Fibroblast of skin of abdomen (primary cell): ENCODE measurements around the gene MKRN2OS.

Experiments
- DNase-seq: peaks from one replicate; pipeline ENCODE4 v3.0.0-alpha.2; 2013

MKRN2OS gene

DNA sequence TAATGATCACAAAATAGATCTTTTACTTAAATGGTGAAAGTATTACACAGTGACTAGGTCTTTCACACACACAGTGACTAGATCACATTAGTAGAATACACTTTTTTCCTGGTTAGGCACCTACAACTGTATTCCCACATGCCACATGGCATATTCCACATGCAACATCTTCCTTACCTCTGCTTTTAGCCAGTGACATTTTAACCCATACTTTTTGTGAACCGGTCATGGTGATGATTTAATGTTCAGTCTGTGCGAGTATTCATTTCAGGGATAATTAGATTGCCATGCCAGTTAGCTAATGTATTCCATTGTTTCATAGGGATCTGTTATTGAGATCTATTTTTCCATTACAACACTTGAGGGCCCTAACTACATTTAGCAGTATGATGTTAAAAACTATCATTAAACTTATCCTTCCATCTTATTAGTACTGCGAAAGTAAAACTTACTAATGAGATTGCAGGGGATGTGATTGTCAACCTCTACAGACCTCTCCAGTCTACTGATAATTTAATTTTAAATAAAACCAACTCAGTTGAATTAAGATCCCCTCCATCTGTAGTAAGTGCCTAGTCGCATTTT lies 32.7 kb downstream of the MKRN2OS start:
- DNase-seq: no peak

DNA sequence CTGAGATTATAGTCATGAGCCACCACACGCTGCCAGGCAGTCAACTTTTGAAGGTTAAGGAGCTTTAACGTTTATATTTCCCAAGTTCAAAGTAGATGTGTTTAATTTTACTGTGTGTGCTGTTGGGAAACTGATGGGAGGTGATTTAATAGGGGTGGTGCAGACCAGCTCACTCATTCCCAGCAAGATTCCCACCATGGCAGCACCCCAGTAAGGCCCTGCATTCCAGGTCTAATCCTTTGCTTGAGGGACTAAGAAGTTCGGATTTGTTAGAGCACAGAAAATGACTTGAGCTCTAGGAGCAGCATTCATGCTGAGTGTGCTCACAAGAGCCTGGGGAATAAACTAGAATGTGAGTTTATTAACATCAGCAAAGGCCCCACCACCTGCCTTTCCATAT lies 35.8 kb downstream of the MKRN2OS start:
- no peak for DNase-seq

DNA sequence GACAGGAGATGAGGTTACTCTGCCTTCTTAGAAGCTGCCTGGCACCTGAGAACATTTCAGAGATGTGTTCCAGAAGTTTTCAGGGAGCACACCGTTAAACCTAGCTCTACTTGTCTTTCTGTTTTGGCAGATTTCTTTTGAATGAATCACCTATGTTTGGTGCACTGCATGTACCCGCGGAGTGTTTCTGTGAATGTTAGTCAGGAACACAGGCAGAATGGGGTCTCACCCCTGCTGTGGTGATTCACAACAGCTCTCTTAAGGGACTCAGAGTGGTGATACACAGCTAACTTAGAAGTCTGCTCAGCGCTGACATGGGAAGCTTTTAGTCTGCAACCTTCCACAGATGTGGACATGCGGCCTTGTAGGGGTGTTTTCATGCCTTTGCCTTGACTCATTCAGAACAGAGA lies 37.0 kb downstream of the MKRN2OS start:
- peak; percentile 99 for DNase-seq

DNA sequence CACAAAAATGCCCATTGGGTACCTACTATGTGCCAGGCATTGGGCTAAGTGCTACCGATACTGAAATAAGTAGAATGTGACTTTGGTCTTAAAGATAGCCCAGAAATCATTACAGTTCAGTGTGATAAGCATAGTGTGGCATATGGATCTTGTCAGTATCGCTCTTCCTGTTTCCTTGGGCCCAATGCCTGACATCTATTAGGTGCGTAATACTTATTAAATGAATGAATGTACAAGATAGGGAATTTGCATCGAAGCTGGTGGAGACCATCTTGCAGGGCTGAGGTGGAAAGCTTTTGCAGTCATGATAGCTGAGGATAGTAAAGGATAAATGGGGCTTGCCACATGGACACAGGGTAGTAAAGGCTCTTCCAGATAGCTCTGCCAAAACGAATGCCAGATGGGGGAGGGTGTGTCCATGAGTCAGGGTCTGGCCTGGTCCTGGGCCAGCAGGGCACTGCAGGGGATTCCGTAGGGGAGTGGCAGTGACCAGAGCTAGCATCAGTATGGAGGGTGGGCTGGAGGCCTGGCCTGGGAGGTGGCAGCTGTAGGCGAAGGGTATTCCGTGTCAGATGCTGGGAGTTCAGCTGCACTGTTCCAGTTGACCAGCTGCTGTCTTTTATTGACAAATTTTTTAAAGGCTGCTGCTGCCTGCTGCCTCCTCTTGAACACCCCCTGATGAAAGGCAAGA lies 37.6 kb downstream of the MKRN2OS start:
- DNase-seq: peak; percentile 63

DNA sequence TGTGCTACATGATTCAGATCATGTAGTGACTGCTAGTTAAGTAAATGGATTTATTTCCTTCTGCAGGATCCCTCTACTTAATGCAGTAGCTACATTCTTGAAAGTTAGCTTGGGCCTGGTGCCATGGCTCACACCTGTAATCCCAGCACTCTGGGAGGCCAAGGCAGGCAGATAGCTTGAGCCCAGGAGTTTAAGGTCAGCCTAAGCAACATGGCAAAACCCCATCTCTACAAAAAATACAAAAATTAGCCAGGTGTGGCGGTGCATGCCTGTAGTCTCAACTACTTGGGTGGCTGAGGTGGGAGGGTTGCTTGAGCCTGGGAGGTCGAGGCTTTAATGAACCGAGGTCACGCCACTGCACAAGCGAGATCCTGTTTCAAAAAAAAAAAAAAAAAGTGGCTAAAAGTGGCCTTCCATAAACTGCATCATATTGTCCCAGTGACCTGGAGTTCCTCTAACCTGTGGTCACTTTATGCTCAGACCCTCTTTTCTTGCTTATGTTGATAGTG lies 39.0 kb downstream of the MKRN2OS start:
- DNase-seq: no peak

DNA sequence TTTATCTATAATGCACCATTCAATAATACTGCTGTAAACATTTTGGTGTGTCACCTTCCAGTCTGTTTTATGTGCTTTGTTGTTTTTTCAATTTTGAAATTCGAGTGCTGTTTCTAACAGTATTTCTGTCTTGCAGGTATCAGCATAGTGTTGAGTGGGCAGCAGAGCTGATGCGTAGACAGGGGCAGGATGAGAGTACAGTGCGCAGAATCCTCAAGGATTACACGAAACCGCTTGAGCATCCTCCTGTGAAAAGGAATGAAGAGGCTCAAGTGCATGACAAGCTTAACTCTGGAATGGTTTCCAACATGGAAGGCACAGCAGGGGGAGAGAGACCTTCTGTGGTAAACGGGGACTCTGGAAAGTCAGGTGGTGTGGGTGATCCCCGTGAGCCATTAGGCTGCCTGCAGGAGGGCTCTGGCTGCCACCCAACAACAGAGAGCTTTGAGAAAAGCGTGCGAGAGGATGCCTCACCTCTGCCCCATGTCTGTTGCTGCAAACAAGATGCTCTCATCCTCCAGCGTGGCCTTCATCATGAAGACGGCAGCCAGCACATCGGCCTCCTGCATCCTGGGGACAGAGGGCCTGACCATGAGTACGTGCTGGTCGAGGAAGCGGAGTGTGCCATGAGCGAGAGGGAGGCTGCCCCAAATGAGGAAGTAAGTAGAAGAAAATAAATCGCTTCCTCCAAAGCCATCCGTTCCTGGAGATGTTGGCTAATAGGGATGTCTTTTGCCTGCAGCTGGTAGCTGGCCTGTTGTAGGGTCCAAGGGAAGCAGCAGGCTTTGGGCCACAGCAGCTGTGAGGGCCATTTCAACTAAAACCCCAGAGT lies 42.0 kb downstream of the MKRN2OS start:
- DNase-seq: no peak

DNA sequence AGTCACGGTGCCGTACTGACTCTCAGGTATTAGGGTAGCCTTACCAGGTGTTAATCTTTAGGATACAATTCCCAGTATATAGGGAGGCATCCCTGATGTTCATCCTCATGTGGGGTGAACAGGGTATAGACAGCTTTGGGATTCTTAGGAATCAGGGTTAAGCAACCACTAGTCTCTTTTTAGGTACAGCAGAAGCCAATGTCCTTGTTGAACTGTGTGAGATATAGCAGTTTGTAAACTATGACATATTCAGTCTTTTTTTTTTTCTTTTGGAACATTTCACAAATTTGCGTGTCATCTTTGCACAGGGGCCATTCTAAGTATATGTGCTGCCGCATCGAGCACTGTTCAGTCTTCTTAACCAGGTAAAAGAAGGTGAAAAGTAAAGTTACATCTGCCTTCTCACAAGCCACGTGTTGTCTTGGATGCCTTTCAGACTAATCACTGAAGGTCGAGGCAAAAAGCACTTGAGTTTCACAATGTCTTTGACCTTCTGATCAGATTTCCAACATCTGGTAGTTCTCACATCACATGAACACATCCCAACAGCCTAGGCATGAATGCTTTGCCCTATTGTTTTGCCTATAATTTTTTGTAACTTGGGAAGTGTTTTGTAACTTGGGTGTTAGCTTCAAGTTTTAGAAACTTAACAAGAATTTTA lies 43.8 kb downstream of the MKRN2OS start:
- DNase-seq: peak; percentile 31

DNA sequence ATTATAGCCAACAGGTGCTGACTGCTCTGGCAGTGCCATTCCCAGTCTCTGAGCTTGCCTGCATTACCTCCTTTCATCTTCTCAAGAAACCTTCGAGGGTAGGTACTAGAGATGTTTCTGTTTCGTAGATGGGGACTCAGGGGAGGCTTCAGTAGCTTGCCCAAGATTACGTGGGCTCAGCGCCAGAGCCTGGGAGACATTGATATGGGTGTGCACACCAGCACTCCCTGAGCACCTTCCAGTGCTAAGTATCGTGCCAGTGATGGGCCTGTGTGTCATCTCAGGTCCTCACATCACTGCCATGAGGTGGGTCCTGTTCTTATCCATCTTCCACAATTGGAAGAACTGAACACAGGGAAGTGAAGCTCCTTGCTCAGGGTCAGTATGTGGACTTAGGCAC lies 45.8 kb downstream of the MKRN2OS start:
- DNase-seq: no peak

DNA sequence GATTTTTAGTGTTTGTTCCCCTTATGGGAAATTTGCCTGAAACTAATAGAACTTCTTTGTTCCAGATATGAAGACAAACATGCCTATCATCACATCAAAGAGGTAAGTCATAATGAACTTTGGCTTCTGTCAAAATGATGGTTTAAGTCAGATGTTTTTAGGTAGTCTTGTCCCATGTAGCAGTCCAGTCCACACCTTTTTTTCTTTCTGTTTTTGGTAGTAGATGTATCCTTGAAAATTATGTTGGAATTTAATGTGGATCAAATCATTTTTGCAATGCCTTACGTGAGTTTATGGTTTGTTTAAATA lies 48.9 kb downstream of the MKRN2OS start:
- no peak for DNase-seq

DNA sequence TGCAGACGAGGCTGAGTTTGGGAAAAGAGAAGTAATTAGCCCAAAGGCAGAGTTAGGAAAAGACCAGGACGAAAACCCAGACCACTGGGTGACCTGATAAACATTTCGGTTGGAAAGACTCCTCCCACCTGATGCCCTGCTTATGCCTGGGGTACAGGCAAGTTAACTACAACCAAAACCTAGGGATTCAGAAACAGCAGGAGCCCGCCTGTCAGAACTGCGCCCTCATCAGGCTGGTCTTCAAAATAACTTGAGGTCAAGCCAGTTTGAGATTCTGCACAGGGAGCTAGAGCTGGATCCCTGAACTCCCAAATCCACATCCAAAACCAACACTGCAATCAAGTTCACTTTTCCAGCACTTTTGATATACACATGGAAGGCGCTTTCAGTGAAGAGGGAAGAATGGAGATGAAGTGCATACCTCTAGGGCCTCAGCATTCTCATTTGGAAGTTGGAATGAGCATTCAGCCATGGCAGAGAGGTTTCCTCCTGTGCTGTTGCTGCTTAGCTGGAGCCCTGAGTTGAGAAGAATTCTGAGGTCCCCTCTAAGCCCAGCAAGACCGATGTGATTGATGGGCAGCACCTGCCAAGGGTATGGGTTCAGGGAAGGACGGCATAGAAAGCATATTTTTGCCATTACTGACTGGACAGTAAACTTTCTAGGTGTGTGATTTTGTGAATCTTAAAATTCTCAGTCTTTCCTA lies 49.4 kb downstream of the MKRN2OS start:
- DNase-seq: no peak

DNA sequence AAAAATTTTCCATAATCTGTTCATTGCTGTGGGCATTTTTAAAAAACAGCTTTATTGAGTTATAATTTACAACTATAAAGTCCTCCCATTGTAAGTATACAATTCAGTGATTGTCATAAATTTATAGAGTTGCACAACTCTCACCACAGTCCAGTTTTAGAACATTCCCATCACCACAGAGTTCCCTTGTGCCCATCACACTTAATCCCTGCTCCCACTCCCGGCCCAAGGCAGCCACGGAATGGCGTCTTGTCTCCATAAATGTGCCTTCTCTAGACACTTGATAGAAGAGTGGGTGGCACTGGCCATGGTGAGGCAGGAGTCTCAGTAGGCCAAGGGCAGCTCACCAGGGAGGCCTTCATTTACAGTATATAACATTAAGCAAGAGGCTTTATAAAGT lies 54.8 kb downstream of the MKRN2OS start:
- peak; percentile 45 for DNase-seq

DNA sequence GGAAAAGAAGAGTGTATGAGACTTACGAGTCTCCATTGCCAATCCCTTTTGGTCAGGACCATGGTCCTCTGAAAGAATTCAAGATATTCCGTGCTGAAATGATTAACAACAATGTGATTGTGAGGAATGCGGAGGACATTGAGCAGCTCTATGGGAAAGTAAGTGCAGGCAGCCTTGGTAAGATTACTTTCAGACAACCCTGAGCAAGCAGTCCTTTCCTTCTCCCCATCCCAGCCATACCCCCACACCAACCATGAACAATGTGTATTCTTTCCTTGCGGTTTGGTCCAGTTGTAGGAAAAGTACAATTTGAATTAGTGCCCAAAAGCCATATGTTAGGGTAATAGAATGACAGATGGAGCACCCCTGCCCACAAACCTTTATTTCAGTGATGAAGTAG lies 55.5 kb downstream of the MKRN2OS start:
- DNase-seq: peak; percentile 92
